K562 (cell line): ENCODE measurements around the gene GADL1. TPM values are rescaled to one million over a fixed set of nuclear protein-coding genes. Genes with fewer than 3 reads are reported as not detected.

ENCODE experiments used
- ATAC-seq: fragments of 200-7000 bp; cut with Tn5 transposase; 3 replicates; pipeline ENCODE4 v1.9.1; 2020; ENCODE audit warnings: moderate library complexity
- BruUV-seq: library from RNA; stranded (reverse); fragments of 400-500 nt; replicated peaks from 2 replicates; lab custom pipeline; 2021; lab: Mats Ljungman, UMichigan
- CTCF ChIA-PET: fragments of 300-600 bp; formaldehyde crosslinking; extraction: SDS; loops from one replicate; lab custom pipeline; 2021; ENCODE audit warnings: low intra/inter-chr PET ratio; lab: Yijun Ruan, JAX
- POLR2A ChIA-PET: fragments of 300-600, 350-650 bp; sonication (Branson Sonifier 250); formaldehyde crosslinking; extraction: SDS; loops from one replicate; lab custom pipeline; 2021; ENCODE audit warnings: antibody characterized with exemption, inconsistent platforms; lab: Yijun Ruan, JAX
- DNase-seq, 4 experiments: peaks; one replicate each; pipeline versions ENCODE4 v3.0.0 to v3.0.0-alpha.2; 2011 to 2018; ENCODE audit warnings: low spot score in 3 of 4, mixed read lengths in 3 of 4; ENCODE audit errors: extremely low read depth in 1 of 4
- FAIRE-seq: peaks from 2 replicates; lab custom pipeline; 2011; peaks lifted over from hg19 to GRCh38; lab: Jason Lieb, UNC
- H2AFZ ChIP-seq: 2 replicates; pipeline ENCODE4 v1.6.0; 2011; ENCODE audit warnings: low read depth, low read length, control low read depth, inconsistent platforms
- H3K27ac ChIP-seq: fragments of 200-600 bp; 3 replicates; pipeline ENCODE4 v1.8.0; 2011; ENCODE audit warnings: low read depth, mild to moderate bottlenecking, control low read depth, inconsistent platforms, low read length, moderate library complexity, mixed read lengths; ENCODE audit errors: extremely low read depth
- H3K27me3 ChIP-seq, 2 experiments: fragments of 300-600 bp in 1 of 2; 2 replicates in 1 of 2; 3 replicates in 1 of 2; pipeline versions ENCODE4 v1.6.0 to v1.8.0; 2011; ENCODE audit warnings: inconsistent platforms in 2 of 2, low read length in 2 of 2, mild to moderate bottlenecking in 1 of 2, mixed read lengths in 1 of 2, moderate library complexity in 1 of 2; ENCODE audit not compliant: control insufficient read depth in 2 of 2, insufficient read depth in 2 of 2
- H3K36me3 ChIP-seq: fragments of 300-600 bp; 3 replicates; pipeline ENCODE4 v1.8.0; 2011; ENCODE audit warnings: mild to moderate bottlenecking, low read length, inconsistent platforms; ENCODE audit not compliant: control insufficient read depth, insufficient read depth
- H3K4me1 ChIP-seq, 2 experiments: fragments of 200-600 bp in 1 of 2; replicated peaks in 1 of 2; 2 replicates in 1 of 2; 3 replicates in 1 of 2; pipeline versions ENCODE4 v1.5.1 to v1.8.0; 2011; ENCODE audit warnings: inconsistent platforms in 2 of 2, low read length in 2 of 2, mild to moderate bottlenecking in 1 of 2, mixed read lengths in 1 of 2, moderate library complexity in 1 of 2; ENCODE audit not compliant: control insufficient read depth in 2 of 2, insufficient read depth in 2 of 2
- H3K4me2 ChIP-seq: 2 replicates; pipeline ENCODE4 v1.6.1; 2011; ENCODE audit warnings: low read length, control low read depth, inconsistent platforms, mixed read lengths; ENCODE audit not compliant: insufficient read depth
- H3K4me3 ChIP-seq: fragments of 200-600 bp; sonication (generic), shearing (Covaris generic); 2 replicates; pipeline ENCODE4 v1.5.1; 2016; ENCODE audit warnings: control low read depth, inconsistent platforms
- H3K79me2 ChIP-seq: fragments of 200-600 bp; 3 replicates; pipeline ENCODE4 v1.8.0; 2011; ENCODE audit warnings: low read length, inconsistent platforms; ENCODE audit not compliant: control insufficient read depth, insufficient read depth
- H3K9ac ChIP-seq, 2 experiments: 2 replicates each; pipeline versions ENCODE4 v1.6.0 to v1.6.1; 2011; ENCODE audit warnings: low read depth in 2 of 2, low read length in 2 of 2, control low read depth in 1 of 2, inconsistent platforms in 1 of 2, mild to moderate bottlenecking in 1 of 2, mixed read lengths in 1 of 2; ENCODE audit not compliant: insufficient read depth in 1 of 2
- H3K9me1 ChIP-seq: one replicate; pipeline ENCODE4 v1.6.0; 2011; ENCODE audit warnings: inconsistent platforms, mild to moderate bottlenecking, low read length, moderate library complexity; ENCODE audit not compliant: control insufficient read depth, insufficient read depth
- H3K9me3 ChIP-seq: replicated peaks from 2 replicates; pipeline ENCODE4 v1.5.1; 2011; ENCODE audit warnings: low read depth, low read length, inconsistent platforms; ENCODE audit not compliant: control insufficient read depth, insufficient read depth
- H4K20me1 ChIP-seq: replicated peaks from 2 replicates; pipeline ENCODE4 v1.6.1; 2011; ENCODE audit warnings: low read length, inconsistent platforms, mixed read lengths; ENCODE audit not compliant: control insufficient read depth, insufficient read depth
- CBX2 ChIP-seq: fragments of 200-600 bp; sonication (generic); IDR thresholded peaks from one replicate; pipeline ENCODE4 v1.6.1; 2012; ENCODE audit warnings: mild to moderate bottlenecking, low read length, inconsistent platforms; ENCODE audit not compliant: insufficient read depth, poor library complexity, severe bottlenecking
- LEF1 ChIP-seq: fragments of 450-650 bp; IDR thresholded peaks from 2 replicates; pipeline ENCODE4 v1.6.1; 2016; ENCODE audit warnings: mild to moderate bottlenecking
- PBX2 ChIP-seq, 2 experiments: IDR thresholded peaks in 1 of 2; conservative IDR thresholded peaks in 1 of 2; 2 replicates each; pipeline ENCODE4 v1.6.1; 2016; ENCODE audit warnings: low read depth in 2 of 2, mild to moderate bottlenecking in 1 of 2, missing compliant biosample characterization in 1 of 2, missing genetic modification characterization in 1 of 2, moderate library complexity in 1 of 2
- ZC3H11A ChIP-seq: IDR thresholded peaks from 2 replicates; pipeline ENCODE4 v1.6.1; 2012; ENCODE audit warnings: low read depth, low read length, improper control_type of control experiment
- ZNF146 ChIP-seq: IDR thresholded peaks from one replicate; pipeline ENCODE4 v1.6.1; 2018; ENCODE audit warnings: missing compliant biosample characterization; ENCODE audit not compliant: unreplicated experiment
- ZNF444 ChIP-seq: fragments of 250-450 bp; sonication (Bioruptor Pico); IDR thresholded peaks from 2 replicates; pipeline ENCODE4 v1.4.0; 2020; ENCODE audit warnings: mild to moderate bottlenecking, moderate library complexity
- ZNF583 ChIP-seq: fragments of 250-450 bp; sonication (Bioruptor Pico); IDR thresholded peaks from 2 replicates; pipeline ENCODE4 v1.4.0; 2020
- WGBS: fragments of 100-300 bp; shearing (Covaris generic); methylation state at CpG from one replicate; pipeline ENCODE4 v1.1.6; 2016; ENCODE audit warnings: low coverage, mixed read lengths; ENCODE audit not compliant: insufficient coverage; ENCODE audit errors: missing lambda C conversion rate; 5-methylcytosine and 5-hydroxymethylcytosine counted together
- in situ Hi-C: fragments of 300-500 bp; cut with MboI; formaldehyde crosslinking; loops from 4 replicates; pipeline ENCODE4 v1.15.0; 2018; ENCODE audit warnings: inconsistent platforms, mixed read lengths
- intact Hi-C: fragments of 100-400 bp; cut with micrococcal nuclease; formaldehyde crosslinking; loops from 2 replicates; pipeline ENCODE4 v1.14.2; 2022
- polyA plus RNA-seq, 8 experiments: library from polyadenylated mRNA; depleted of rRNA in 4 of 8; stranded (reverse) in 5 of 8; unstranded in 3 of 8; fragments of >200 nt; fragmentation: Nextera tagmentation in 2 of 8; fragmentation: Illumina TruSeq in 1 of 8; extraction: Ambion mirVana in 2 of 8; extraction: Trizol in 1 of 8; gene quantifications; 2 replicates each; pipeline versions ENCODE4 v1.2.1 to v1.2.3, GENCODE V29; 2011 to 2014; ENCODE audit warnings: inconsistent platforms in 1 of 8, missing spikeins in 1 of 8
- total RNA-seq, 7 experiments: library from RNA; depleted of rRNA in 6 of 7; stranded (reverse); fragments of >200 nt in 6 of 7; fragmentation: Illumina TruSeq in 2 of 7; extraction: Trizol in 2 of 7; gene quantifications; 2 replicates each; pipeline versions ENCODE4 v1.2.1 to v1.2.3, GENCODE V29; 2011 to 2021; ENCODE audit warnings: low replicate concordance in 1 of 7

GADL1 gene
- total and polyA plus RNA-seq, 9 of the 15 experiments (the other 6 are each of a cell fraction or from before 2014, with no cell fraction given) = 0.07 TPM; not detected in 8

DNA sequence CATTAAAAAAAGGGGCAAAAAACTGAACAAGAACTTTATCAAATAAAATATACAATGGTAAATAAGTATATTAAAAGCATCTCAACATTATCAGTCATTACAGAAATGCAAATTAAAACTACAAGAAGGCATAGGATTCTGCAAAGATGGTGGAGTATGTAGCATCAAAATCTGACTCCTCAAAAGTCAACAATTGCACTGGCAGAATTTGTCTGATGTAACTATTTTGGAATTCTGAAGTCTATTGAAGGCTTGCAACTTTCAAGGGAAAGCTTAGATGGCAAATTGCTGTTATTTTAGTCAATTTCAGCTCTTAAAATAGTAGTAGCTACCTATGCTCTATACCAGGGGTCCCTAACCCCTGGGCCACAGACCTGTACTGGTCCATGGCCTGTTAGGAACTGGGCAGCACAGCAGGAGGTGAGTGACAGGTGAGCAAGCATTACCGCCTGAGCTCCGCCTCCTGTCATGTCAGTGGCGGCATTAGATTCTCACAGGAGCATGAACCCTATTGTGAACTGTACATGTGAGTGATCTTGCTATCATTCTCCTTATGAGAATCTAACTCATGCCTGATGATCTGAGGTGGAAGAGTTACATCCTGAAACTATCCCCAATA, 180.5 kb downstream of the GADL1 start:
- Histone ChIP-seq H3K79me2 (no peaks in the 10 kb centered on the region), H3K27me3 (no peaks in the 10 kb centered on the region), H3K9ac (no peak overlapping the region), H3K4me3 (no peak overlapping the region), H3K36me3 (no peaks in the 10 kb centered on the region), H2AFZ (no peak overlapping the region), H3K9me1 (no peaks in the 10 kb centered on the region), H3K27ac (no peak overlapping the region), H3K4me2 (no peak overlapping the region), H4K20me1 (no peaks in the 10 kb centered on the region), H3K4me1 (no peaks in the 10 kb centered on the region), H3K9me3 (no peaks in the 10 kb centered on the region)
- TF ChIP-seq LEF1 (no peak), ZNF146 (CRISPR knock-in tag) (no peak), PBX2 (CRISPR knock-in tag; IDR thresholded peaks at IDR 0.05; ENCODE audit: low read depth) (no peak), PBX2 (tag; conservative IDR thresholded peaks at IDR 0.05; ENCODE audit: low read depth) (no peak), ZNF583 (no peak), ZNF444 (CRISPR knock-in tag) (no peak), CBX2 (no peak), ZC3H11A (no peak)
- ATAC-seq (no peak), DNase-seq (no peak), FAIRE-seq (no peak)
- in situ Hi-C loops = no loop called here
- intact Hi-C loops = no loop called here
- CTCF ChIA-PET = no interaction called here
- WGBS = 0% methylated on average over 3 of the region's 3 CpGs
- POLR2A ChIA-PET = no interaction called here
- BruUV-seq = no TSS peak
